HG03097 (cell line): ENCODE results near the gene SPNS2.

ENCODE experiments used
- ATAC-seq: cut with Tn5 transposase; IDR thresholded peaks from one replicate; pipeline ENCODE4 v1.9.1; 2021; ENCODE audit not compliant: unreplicated experiment, low FRiP score

The SPNS2 gene

GRCh38 chr17:4479982-4480751, 18.5 kb upstream of the SPNS2 start:
- ATAC-seq = no peak

- no peak for ATAC-seq
These were observed 17.5 kb upstream of the SPNS2 start for GRCh38 chr17:4480929-4481898.

- no peak for ATAC-seq
These were observed 16.2 kb upstream of the SPNS2 start for GRCh38 chr17:4482338-4483011.

- ATAC-seq = no peak
These were observed 15.5 kb upstream of the SPNS2 start for GRCh38 chr17:4483012-4483840.

GRCh38 chr17:4485676-4486646, 12.7 kb upstream of the SPNS2 start:
- ATAC-seq = no peak

GRCh38 chr17:4487296-4487695, 11.4 kb upstream of the SPNS2 start:
- ATAC-seq = no peak

GRCh38 chr17:4487820-4488716, 10.6 kb upstream of the SPNS2 start:
- ATAC-seq = no peak

- ATAC-seq = no peak
These were observed 9.6 kb upstream of the SPNS2 start for GRCh38 chr17:4488989-4489595.

- ATAC-seq = no peak
These were observed 8.5 kb upstream of the SPNS2 start for GRCh38 chr17:4490109-4490591.

- no peak for ATAC-seq
These were observed 8.0 kb upstream of the SPNS2 start for GRCh38 chr17:4490637-4491061.

GRCh38 chr17:4492721-4493561, 5.7 kb upstream of the SPNS2 start:
- no peak for ATAC-seq

GRCh38 chr17:4497101-4497824, 1.4 kb upstream of the SPNS2 start:
- no peak for ATAC-seq

- ATAC-seq = no peak
These were observed 930 bp downstream of the SPNS2 start for GRCh38 chr17:4499431-4500190.

- ATAC-seq = no peak
These were observed 1.5 kb downstream of the SPNS2 start for GRCh38 chr17:4500191-4500571.

- ATAC-seq = no peak
These were observed 2.7 kb downstream of the SPNS2 start for GRCh38 chr17:4501295-4501949.
